ENCODE data around the gene TRIM25. TPM values are rescaled to one million over a fixed set of nuclear protein-coding genes. Genes with fewer than 3 reads are reported as not detected.

TRIM25 gene
- polyA plus RNA-seq, 1 of the 3 experiments (the other 2 are of a cell fraction) = 17.1 TPM

- POLR2A ChIA-PET = no interaction called here
- WGBS (ENCODE audit: low lambda C conversion rate) = 80% methylated on average over 2 of the region's 2 CpGs
- H2AFZ ChIP-seq (ENCODE audit: low read depth) = no peak overlapping the region
- H3K27me3 ChIP-seq (ENCODE audit: insufficient read depth) = no peaks in the 10 kb centered on the region
- H3K9ac ChIP-seq = no peak overlapping the region
- H3K4me2 ChIP-seq = no peak overlapping the region
- H3F3A ChIP-seq (replicated peaks; ENCODE audit: insufficient read depth) = no peaks in the 10 kb centered on the region
- no peaks in the 10 kb centered on the region for H3K9me2 ChIP-seq
- H4K20me1 ChIP-seq (ENCODE audit: insufficient read depth) = no peaks in the 10 kb centered on the region
- no peak overlapping the region for H3K27ac ChIP-seq (ENCODE audit: low read depth in 2 of 2, low read length in 1 of 2)
- TF ChIP-seq YY1 (IDR thresholded peaks at IDR 0.05; ENCODE audit: low read depth) (no peak), SMC3 (IDR thresholded peaks at IDR 0.05; ENCODE audit: low read depth, low read length) (no peak), TEAD4 (IDR thresholded peaks at IDR 0.05; ENCODE audit: borderline replicate concordance, insufficient read depth) (no peak), MXI1 (IDR thresholded peaks at IDR 0.05; ENCODE audit: low read depth, low read length) (no peak), POLR2AphosphoS5 (IDR thresholded peaks at IDR 0.05; ENCODE audit: low read depth, low read length) (no peak)
- CTCF ChIA-PET = interaction anchor here (1.8 to 2.5 kb wide), 2 partner anchors 8 to 15 kb away, joined by 4 to 8 read pairs; no protein-coding TSS in a partner anchor
- peaks cover 10 to 30% of the 10 kb centered on the region in 2 experiments for H3K36me3 ChIP-seq (replicated peaks in 1 of 2; ENCODE audit: control insufficient read depth in 1 of 2, insufficient read depth in 2 of 2, low read length in 1 of 2)
- no peaks in the 10 kb centered on the region; the same call in 1 of the 2 replicates for H3K9me3 ChIP-seq
- H3K4me3 ChIP-seq (ENCODE audit: low read depth in 2 of 2, low read length in 1 of 2) = no peak overlapping the region
- no peaks in the 10 kb centered on the region for H3K4me1 ChIP-seq (ENCODE audit: control insufficient read depth in 1 of 2, insufficient read depth in 2 of 2, low read depth in 1 of 2, low read length in 1 of 2)
- DNase-seq = no peak
- no peaks in the 10 kb centered on the region for H3K79me2 ChIP-seq (ENCODE audit: insufficient read depth)
These were observed 28.6 kb downstream of the TRIM25 start for GRCh38 chr17:56885312-56885657.

- Histone ChIP-seq H3F3A (replicated peaks; ENCODE audit: insufficient read depth) (no peaks in the 10 kb centered on the region), H3K27me3 (ENCODE audit: insufficient read depth) (no peaks in the 10 kb centered on the region), H3K9me3 (no peaks in the 10 kb centered on the region; the same call in 1 of the 2 replicates), H3K4me2 (no peak overlapping the region), H3K4me3 (ENCODE audit: low read depth in 2 of 2, low read length in 1 of 2) (no peak overlapping the region), H3K9ac (no peak overlapping the region), H3K27ac (ENCODE audit: low read depth in 2 of 2, low read length in 1 of 2) (no peak overlapping the region), H3K4me1 (ENCODE audit: control insufficient read depth in 1 of 2, insufficient read depth in 2 of 2, low read depth in 1 of 2, low read length in 1 of 2) (no peaks in the 10 kb centered on the region), H3K36me3 (replicated peaks in 1 of 2; ENCODE audit: control insufficient read depth in 1 of 2, insufficient read depth in 2 of 2, low read length in 1 of 2) (peaks cover 7 to 28% of the 10 kb centered on the region in 2 experiments), H3K79me2 (ENCODE audit: insufficient read depth) (no peaks in the 10 kb centered on the region), H4K20me1 (ENCODE audit: insufficient read depth) (no peaks in the 10 kb centered on the region), H2AFZ (ENCODE audit: low read depth) (no peak overlapping the region), H3K9me2 (no peaks in the 10 kb centered on the region)
- 86% methylated on average over 6 of the region's 6 CpGs for WGBS (ENCODE audit: low lambda C conversion rate)
- no peak for TF ChIP-seq REST (IDR thresholded peaks at IDR 0.05; ENCODE audit: low read depth, low read length)
- TF ChIP-seq NFIC (IDR thresholded peaks at IDR 0.05; ENCODE audit: borderline replicate concordance) = no peak
- TF ChIP-seq RFX5 (IDR thresholded peaks at IDR 0.05; ENCODE audit: low read length) = no peak
- TF ChIP-seq, protein P1, sequence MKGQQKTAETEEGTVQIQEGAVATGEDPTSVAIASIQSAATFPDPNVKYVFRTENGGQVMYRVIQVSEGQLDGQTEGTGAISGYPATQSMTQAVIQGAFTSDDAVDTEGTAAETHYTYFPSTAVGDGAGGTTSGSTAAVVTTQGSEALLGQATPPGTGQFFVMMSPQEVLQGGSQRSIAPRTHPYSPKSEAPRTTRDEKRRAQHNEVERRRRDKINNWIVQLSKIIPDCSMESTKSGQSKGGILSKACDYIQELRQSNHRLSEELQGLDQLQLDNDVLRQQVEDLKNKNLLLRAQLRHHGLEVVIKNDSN (IDR thresholded peaks at IDR 0.05; ENCODE audit: borderline replicate concordance, low read depth) = no peak
- no peak for TF ChIP-seq SIN3A (IDR thresholded peaks at IDR 0.05; ENCODE audit: borderline replicate concordance, low read depth, low read length)
- TF ChIP-seq TEAD4 (IDR thresholded peaks at IDR 0.05; ENCODE audit: borderline replicate concordance, insufficient read depth) = no peak
- no peak for TF ChIP-seq MXI1 (IDR thresholded peaks at IDR 0.05; ENCODE audit: low read depth, low read length)
- no peak for TF ChIP-seq FOXM1 (IDR thresholded peaks at IDR 0.05; ENCODE audit: low read depth)
- no peak for TF ChIP-seq SMC3 (IDR thresholded peaks at IDR 0.05; ENCODE audit: low read depth, low read length)
- TF ChIP-seq IRF3 (IDR thresholded peaks at IDR 0.05; ENCODE audit: low read depth, low read length) = no peak
- no peak for TF ChIP-seq JUND (IDR thresholded peaks at IDR 0.05)
- TF ChIP-seq, protein P2, sequence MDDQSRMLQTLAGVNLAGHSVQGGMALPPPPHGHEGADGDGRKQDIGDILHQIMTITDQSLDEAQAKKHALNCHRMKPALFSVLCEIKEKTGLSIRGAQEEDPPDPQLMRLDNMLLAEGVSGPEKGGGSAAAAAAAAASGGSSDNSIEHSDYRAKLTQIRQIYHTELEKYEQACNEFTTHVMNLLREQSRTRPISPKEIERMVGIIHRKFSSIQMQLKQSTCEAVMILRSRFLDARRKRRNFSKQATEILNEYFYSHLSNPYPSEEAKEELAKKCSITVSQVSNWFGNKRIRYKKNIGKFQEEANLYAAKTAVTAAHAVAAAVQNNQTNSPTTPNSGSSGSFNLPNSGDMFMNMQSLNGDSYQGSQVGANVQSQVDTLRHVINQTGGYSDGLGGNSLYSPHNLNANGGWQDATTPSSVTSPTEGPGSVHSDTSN (IDR thresholded peaks at IDR 0.05) = no peak
- no peak for TF ChIP-seq ELF1 (IDR thresholded peaks at IDR 0.05)
- TF ChIP-seq, protein P3, sequence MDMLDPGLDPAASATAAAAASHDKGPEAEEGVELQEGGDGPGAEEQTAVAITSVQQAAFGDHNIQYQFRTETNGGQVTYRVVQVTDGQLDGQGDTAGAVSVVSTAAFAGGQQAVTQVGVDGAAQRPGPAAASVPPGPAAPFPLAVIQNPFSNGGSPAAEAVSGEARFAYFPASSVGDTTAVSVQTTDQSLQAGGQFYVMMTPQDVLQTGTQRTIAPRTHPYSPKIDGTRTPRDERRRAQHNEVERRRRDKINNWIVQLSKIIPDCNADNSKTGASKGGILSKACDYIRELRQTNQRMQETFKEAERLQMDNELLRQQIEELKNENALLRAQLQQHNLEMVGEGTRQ (IDR thresholded peaks at IDR 0.05; ENCODE audit: borderline replicate concordance, low read depth, low read length) = no peak
- ChIA-PET POLR2A (no interaction called here), CTCF (interaction anchor here (1.1 to 2.5 kb wide), 3 partner anchors 9 to 16 kb away, joined by 4 to 8 read pairs (median 4); no protein-coding TSS in a partner anchor)
- DNase-seq = no peak
These were observed 29.2 kb downstream of the TRIM25 start for GRCh38 chr17:56884483-56885311.
